Activated CD4-positive, alpha-beta T cell treated with anti-CD3 and anti-CD28 coated beads, Interleukin-2, amount 50 U/mL, for 1 hour (primary cell): ENCODE data around the gene KREMEN1.

Source experiments
- DNase-seq: peaks from one replicate; pipeline ENCODE4 v3.0.0-alpha.2; 2020

The KREMEN1 gene

GRCh38 chr22:29195118-29195963 lies 122.5 kb downstream of the KREMEN1 start:
- DNase-seq: no peak

GRCh38 chr22:29195964-29196666 lies 123.3 kb downstream of the KREMEN1 start:
- DNase-seq: no peak

- no peak for DNase-seq
These were observed 124.3 kb downstream of the KREMEN1 start for GRCh38 chr22:29197096-29197495.

GRCh38 chr22:29198240-29198639 lies 125.4 kb downstream of the KREMEN1 start:
- DNase-seq: no peak

GRCh38 chr22:29199702-29200400 lies 127.0 kb downstream of the KREMEN1 start:
- DNase-seq: no peak

- DNase-seq: no peak
These were observed 128.1 kb downstream of the KREMEN1 start for GRCh38 chr22:29200901-29201300.

GRCh38 chr22:29201782-29202181 lies 128.9 kb downstream of the KREMEN1 start:
- DNase-seq: no peak

- DNase-seq: peak; percentile 17
These were observed 129.7 kb downstream of the KREMEN1 start for GRCh38 chr22:29202212-29203192.

- DNase-seq: no peak
These were observed 130.9 kb downstream of the KREMEN1 start for GRCh38 chr22:29203488-29204454.

GRCh38 chr22:29204455-29205183 lies 131.8 kb downstream of the KREMEN1 start:
- no peak for DNase-seq

GRCh38 chr22:29205252-29205593 lies 132.4 kb downstream of the KREMEN1 start:
- no peak for DNase-seq

GRCh38 chr22:29205594-29206371 lies 132.9 kb downstream of the KREMEN1 start, which contains the start of gene EMID1:
Gene EMID1 (plus strand): TSS chr22:29205896. CDS start chr22:29206039, 143 bp downstream.
- DNase-seq: no peak

GRCh38 chr22:29206372-29207242 lies 133.8 kb downstream of the KREMEN1 start:
- DNase-seq: no peak

- DNase-seq: no peak
These were observed 134.4 kb downstream of the KREMEN1 start for GRCh38 chr22:29207243-29207550.

GRCh38 chr22:29207562-29208501 lies 135.0 kb downstream of the KREMEN1 start:
- no peak for DNase-seq

- DNase-seq: no peak
These were observed 135.6 kb downstream of the KREMEN1 start for GRCh38 chr22:29208502-29208862.

- DNase-seq: no peak
These were observed 136.2 kb downstream of the KREMEN1 start for GRCh38 chr22:29208879-29209623.
